ENCODE measurements around the gene PRM2.
"Not testable (repeated sequence)": the region's sequence is repeated elsewhere in the genome, so short reads cannot be mapped to it uniquely, and the experiment has no call there.

GRCh38 chr16:11289696-11290095, 13.4 kb upstream of the PRM2 start:
- TF ChIP-seq CTCF, POLR2AphosphoS5 (IDR thresholded peaks at IDR 0.05): not testable (repeated sequence)

All from prostate gland (tissue), 2 donors.